CD4-positive, alpha-beta T cell treated with Interleukin-17A for 1 hour (primary cell): Measurements from ENCODE around the gene QPRT.
A peak's percentile ranks its signal among the peaks of the same experiment; 100 is the strongest.
"Not testable (repeated sequence)": the region's sequence is repeated elsewhere in the genome, so short reads cannot be mapped to it uniquely, and the experiment has no call there.

Source experiments
- DNase-seq: peaks from one replicate; pipeline ENCODE4 v3.0.0-alpha.2; 2020

Gene QPRT

DNA sequence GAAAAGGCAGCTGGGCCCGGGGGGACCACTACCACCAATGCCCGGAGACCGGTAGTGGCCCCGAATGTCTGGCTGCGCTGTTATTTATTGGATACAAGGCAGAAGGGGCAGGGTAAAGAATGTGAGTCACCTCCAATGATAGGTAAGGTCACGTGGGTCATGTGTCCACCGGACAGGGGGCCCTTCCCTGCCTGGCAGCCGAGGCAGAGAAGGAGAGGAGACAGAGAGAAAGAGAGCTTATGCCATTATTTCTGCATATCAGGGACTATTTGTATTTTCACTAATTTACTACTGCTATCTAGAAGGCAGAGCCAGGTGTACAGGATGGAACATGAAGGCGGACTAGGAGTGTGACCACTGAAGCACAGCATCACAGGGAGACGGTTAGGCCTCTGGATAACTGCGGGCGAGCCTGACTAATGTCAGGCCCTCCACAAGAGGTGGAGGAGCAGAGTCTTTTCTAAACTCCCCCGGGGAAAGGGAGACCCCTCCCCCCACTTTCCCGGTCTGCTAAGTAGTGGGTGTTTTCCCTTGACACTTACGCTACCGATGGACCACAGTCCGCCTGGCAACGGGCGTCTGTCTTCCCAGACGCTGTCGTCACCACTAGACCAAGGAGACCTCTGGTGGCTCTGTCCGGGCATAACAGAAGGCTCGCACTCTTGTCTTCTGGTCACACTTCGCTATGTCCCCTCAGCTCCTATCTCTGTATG is 42.3 kb downstream of the QPRT start:
- DNase-seq = peak; percentile 64

DNA sequence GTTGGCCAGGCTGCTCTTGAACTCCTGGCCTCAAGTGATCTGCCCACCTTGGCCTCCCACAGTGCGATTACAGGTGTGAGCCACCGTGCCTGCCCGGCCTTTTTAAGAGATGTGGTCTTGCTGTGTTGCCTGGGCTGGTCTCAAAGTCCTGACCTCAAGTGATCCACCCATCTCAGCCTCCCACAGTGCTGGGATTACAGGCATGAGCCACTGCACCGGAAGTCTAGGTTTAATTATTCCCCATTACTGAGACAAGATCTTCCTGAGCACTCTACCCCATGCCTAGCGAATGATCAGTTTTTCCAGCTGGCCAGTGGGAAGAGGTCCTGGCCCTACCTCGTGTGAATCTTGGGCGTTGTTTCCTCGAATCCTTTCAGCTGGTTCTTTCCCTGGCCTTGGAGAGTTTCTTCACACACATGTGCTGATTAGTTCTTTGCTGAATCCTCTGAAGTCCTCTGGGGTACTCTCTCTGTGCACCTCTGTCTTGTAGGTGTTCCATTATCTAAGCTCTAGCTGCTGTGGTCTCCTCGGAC is 47.9 kb downstream of the QPRT start:
- no peak for DNase-seq

DNA sequence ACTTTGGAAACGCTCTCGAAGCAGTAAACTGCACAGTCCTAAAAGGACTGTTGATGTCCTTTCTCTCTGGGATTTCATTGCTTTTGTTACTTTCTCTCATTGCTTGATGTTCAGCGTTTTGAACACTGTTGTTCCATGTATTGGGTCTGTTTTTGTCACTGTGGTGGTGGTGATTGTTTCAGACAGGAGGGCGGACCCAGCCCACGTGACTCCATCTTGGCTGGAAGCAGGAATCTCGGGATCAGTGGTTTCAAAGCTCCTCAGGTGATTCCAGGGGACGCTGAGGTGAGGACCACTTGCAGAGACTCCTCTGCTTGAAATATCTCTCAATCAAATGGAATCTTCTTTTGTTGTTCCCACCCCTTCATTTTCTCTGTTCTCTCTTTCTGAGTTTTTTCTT is 48.5 kb downstream of the QPRT start:
- no peak for DNase-seq

DNA sequence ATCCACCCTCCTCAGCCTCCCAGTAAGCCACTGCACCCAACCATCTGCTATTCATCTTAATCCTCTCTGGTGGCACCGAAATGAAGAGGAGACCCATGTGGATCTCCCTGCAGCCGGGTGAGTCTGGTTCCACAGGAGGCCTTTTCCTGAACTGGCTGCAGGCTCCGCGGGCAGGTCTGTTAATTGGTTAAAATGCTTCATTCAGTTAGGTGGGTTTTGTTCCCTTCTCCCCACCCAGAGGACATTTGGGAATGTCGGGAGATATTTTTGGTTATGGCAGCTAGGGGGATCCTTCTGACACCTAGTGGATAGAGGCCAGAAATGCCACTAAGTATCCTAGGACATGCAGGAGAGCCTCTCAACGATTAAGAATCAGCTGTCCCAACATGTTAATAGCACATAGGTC is 50.1 kb downstream of the QPRT start:
- DNase-seq = peak; percentile 33

DNA sequence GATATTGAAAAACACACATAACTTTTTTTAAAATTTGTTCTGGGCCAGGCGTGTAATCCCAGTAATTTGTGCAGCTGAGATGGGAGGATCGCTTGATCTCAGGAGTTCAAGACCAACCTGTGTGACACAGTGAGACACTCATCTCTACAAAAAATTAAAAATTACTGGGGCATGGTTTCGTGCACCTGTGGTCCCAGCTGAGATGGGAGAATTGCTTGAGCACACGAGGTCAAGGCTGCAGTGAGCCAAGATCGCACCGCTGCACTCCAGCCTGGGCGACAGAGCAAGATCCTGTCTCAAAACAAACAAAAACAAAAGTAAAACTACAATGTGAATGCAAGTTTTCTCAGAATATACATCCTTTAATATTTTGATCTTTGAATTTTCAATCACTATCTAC is 51.7 kb downstream of the QPRT start:
- no peak for DNase-seq

DNA sequence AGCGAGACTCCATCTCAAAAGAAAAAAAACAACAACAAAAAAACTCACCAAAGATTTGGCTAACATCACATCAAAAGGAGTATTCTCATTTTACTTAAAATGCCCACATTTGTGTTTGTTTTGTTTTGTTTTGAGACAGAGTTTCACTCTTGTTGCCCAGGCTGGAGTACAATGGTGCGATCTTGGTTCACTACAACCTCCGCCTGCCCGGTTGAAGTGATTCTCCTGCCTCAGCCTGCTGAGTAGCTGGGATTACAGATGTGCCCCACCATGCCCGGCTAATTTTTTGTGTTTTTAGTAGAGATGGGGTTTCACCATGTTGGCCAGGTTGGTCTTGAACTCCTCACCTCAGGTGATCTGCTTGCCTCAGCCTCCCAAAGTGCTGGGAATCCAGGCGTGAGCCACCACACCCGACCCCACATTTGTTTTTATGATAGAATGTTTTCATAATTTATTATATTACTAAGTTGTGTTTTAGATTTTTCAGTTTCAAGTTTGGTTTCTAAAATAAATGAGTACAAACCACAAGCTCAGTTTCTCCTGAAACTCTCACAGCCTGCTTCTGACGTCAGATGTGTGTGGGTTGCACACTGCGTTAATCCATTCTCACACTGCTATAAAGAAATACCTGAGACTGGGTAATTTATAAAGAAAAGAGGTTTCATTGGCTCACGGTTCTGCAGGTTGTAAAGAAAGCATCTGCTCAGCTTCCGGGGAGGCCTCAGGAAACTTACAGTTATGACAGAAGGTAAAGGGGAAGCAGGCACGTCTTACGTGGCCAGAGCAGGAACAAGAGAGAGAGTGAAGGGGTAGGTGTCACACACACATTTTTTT is 53.0 kb downstream of the QPRT start:
- peak; percentile 44 for DNase-seq

DNA sequence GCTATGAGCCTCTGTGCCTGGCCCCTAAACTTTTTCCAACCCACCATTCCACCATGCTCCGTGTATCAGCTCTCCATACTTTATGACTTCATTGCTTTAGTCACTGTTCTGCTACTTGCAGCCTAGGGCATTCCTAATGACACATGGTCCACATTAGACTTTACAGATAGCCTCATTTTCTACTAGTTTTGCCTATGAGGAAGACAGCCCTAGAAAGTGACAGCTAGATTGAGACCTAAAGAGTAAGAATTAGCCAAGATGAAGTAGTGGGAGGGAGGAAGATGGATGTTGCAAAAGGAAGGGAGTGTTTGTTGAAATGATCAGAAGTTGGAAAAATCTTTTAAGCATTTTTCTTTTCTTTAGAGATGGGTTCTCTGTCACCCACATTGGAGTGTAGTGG is 55.8 kb downstream of the QPRT start:
- no peak for DNase-seq

DNA sequence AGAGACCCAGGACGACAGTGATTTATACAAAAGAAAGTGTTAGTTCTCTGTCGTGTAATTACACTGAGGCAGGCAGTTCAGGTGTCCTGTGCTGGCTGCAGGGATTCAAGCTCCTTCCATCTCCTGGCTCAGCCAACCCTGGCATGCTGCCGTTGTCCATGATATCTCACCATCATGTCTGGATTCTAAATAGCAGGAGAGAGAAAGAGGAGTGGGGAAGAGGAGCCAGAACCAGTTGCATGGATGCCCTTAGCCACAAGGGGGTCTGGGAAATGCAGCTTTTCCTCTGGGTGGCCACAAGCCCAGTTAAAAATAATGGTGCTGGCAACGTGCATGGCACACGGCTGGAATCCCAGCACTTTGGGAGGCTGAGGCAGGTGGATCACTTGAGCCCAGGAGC is 57.1 kb downstream of the QPRT start:
- DNase-seq = no peak

DNA sequence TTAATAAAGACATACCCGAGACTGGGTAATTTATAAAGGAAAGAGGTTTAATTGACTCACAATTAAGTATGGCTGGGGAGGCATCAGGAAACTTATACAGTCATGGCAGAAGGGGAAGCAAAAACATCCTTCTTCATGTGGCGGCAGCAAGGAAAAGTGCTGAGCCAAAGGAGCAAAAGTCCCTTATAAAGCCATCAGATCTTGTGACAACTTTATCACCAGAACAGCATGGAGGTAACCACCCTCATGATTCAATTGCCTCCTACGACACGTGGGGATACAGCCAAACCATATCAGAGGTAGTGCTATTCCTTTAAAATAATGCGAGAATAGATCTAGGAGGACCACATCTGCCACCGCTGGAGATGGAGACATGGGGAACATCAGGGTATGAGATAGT is 57.8 kb downstream of the QPRT start:
- DNase-seq = no peak

DNA sequence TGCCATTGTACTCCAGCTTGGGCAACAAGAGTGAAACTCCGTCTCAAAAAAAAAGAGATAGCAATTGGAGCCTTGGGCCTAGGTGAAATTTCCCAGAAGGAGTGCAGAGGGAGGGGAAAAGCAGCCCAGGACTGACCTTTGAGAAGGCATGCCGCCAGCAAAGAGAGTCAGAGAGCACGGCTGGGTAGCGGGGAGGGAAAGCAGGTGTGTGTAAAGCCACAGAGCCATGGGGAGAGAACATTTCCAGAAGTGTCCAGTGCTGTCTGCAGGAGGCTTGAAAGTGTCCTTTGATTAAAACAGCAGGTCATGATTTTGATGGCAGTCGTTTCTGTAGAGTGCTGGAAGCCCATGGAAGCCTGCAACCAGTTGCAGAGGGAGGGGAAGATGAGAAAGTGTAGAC is 58.7 kb downstream of the QPRT start:
- DNase-seq = no peak

DNA sequence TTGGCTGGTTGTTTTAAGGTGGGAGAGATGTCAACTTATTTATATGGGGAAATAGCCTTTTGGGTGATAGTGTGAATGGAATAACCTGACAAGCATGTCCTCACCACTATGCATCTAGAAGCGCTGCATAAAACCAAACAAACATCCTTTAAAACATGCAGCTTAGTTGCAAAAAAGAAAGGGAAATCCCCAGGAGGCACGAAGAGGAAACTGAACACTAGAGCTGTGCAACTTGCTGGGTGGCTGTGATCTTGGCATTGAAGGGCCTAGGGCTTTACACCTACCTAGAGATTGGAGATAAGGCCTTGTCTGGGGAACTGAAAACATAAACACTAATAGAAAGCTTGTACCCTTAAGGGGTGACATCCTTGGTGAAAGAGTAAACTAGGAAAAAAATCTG is 59.5 kb downstream of the QPRT start:
- peak; percentile 89 for DNase-seq

DNA sequence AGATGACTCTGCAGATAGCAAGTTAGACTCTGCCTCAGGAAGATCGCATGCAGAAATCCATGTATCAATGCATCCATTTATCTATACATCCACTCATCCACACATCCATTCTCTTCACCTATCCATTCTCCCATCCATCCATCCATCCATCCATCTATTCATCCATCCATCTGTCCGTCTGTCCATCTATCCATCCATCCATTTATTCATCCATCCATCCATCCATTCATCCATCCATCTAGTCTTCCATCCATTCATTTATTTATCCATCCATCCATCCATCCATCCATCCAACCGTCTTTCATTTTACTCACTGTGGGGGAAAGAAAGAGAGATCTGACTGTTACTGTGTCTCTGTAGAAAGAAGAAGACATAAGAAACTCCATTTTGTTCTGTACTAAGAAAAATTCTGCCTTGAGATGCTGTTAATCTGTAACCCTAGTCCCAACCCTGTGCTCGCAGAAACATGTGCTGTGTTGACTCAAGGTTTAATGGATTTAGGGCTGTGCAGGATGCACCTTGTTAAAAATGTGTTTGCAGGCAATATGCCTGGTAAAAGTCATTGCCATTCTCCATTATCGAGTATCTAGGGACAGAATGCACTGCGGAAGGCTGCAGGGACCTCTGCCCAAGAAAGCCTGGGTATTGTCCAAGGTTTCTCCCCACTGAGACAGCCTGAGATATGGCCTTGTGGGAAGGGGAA is 61.1 kb downstream of the QPRT start:
- not testable (repeated sequence) for DNase-seq

DNA sequence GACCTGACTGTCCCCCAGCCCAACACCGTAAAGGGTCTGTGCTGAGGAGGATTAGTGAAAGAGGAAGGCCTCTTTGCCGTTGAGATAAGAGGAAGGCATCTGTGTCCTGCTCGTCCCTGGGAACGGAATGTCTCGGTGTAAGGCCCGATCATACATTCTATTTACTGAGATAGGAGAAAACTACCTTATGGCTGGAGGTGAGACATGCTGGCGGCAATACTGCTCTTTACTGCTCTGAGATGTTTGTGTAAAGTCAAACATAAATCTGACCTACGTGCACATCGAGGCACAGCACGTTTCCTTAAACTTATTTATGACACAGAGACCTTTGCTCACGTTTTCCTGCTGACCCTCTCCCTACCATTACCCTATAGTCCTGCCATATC is 61.6 kb downstream of the QPRT start:
- DNase-seq = not testable (repeated sequence)

DNA sequence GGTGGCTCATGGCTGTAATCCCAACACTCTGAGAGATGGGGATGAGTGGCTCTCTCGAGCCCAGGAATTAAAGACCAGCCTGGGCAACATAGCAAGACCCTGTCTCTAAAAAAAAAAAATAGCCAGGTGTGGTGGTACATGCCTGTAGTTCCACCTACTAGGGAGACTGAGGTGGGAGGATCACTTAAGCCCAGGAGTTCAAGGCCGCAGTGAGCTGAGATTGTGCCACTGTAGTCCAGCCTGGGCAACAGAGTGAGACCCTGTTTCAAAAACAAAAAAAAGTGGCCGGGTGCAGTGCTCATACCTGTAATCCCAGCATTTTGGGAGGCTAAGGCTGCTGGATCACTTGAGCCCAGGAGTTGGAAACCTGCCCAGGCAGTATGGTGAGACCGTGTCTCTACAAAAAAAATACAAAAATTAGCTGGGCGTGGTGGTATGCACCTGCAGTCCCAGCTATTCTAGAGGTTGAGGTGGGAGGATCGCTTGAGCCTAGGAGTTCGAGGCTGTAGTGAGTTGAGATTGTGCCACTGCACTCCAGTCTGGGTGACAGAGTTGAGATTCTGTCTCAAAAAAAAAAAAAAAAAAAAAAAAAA is 63.8 kb downstream of the QPRT start:
- DNase-seq = no peak

DNA sequence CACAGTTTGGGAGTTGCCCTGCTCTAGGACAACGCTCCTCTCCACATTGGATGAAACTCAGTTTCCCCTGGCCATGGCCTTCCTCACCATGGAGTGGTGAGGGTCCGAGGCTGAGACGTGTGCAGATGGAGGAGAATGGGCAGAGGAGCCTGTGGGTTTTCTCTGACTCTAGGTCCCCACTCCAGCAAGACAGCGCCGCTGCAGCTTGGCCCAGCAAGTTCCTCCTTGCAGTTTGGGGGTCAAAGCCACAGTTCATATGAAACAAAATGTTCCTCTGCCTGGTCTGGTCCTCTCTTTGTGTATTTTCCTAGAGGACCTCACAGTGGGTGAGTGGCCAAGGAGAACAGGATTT is 64.5 kb downstream of the QPRT start:
- no peak for DNase-seq

DNA sequence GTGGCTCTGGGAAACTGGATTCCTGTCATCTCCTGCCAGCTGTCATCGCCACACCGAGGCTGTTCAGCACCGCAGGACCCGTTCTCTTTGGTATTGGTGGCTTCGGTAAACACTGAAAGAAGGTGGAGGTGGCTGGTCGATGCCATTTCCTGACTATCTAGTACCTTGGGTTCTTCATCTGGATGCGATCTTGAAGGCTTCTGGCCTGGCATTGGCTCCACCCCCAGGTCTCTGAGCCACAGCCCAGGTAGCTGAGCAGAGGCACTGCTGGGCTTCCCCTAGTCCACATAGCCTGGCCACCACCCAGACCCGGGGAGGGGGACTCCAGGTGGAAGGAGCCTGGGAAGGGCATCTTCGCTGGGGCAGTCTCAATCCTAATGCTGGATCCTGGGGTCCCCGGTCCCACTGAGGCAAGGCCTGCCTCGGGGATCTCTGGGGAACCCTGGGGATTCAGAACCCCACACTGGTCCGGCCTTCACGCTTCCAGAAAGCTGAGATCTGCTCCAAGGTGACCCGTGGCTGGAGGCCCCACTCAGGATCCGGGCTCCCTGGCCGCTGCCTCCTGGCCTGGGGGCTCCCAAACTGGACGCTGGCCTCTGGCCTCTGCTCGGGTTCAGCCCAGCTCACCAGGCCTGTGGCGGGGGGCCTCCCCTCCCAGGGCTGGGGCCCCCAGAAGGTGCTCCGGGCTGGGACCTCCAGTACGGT is 65.0 kb downstream of the QPRT start:
- peak; percentile 80 for DNase-seq

DNA sequence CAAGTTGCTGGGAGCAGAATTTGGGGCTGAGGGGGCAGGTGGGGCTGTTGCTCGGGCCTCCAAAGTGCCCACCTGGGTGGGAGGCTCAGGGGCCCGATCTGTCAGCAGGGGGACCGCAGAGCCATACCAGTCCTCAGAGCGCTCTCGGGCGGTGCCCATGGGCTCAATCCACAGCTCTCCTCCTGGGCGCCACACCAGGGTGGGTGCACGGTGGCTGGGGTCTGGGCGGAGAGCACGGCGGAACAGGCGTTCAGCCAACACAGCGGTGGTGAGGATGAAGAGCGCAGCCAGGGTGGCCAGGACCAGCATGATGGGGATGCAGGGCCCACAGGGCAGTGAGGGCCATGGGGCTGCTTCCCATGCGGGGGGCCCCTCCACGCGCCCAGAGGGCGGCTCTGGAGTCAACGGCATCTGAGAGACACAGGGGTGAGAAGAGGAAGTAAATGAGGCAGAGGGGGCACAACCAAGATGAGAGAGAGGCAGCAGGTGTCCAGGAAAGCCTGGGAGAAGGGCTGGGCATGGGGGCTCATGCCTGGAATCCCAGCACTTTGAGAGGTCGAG is 65.6 kb downstream of the QPRT start:
- peak; percentile 30 for DNase-seq

DNA sequence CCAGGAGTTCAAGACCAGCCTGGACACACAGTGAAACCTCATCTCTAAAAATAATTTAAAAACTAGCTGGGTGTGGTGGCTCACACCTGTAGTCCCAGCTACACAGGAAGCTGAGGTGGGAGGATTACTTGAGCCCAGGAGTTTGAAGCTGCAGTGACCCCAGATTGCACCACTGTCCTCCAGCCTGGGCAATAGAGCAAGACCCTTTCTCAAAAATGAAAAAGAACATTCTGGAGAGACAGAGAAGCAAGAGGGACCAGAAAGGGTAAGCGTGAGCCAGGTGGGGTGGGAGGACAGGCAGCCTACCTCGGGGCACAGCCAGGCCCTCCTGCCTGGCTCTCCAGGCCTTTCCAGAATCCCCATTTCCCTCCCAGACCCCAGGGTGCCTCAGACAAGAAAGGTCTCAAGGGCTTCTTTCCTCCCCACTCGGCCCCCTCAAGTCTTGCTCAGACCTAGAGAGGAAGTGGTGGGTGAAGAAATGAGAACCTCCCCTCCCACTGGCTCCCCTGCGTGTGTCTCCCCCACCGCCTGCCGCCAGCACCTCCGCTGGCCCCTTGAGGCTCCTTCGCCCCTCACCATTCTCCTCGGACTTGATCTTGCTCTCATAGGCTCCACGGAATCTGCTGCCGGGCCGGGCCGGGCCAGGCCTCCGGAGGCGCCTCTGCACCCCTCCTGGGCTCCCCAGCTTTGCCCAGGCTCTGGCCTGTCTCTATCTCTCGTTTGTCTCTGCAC is 66.3 kb downstream of the QPRT start:
- DNase-seq = peak; percentile 75

DNA sequence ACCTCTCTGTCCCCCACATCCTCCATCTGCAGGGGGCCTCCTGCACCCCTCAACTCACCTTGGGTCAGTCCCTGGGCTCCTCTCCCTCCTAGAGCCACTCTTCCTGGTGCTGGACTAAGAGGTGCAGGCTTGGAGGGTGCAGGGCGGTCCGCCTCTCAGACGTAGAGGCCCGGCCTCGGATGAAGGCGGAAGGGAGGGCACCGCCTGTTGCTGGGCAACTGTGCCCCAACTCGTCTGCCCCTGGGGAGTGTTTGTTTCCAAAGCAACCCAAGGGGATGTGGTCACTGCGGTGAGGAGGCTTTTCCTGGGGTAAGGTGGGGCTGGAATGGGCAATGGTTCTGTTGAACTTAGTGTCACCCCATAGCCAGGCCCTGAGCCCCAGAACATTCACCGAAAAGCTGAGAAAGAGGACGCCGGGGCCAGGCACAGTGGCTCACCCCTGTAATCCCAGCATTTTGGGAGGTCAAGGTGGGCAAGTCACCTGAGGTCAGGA is 66.9 kb downstream of the QPRT start, which contains the start of gene C16orf54:
TSS of gene C16orf54 (minus strand) at position 138 of the 493 bp plus-strand sequence. CDS start 1,039 bp downstream, outside the sequence.
- peak; percentile 98 for DNase-seq

DNA sequence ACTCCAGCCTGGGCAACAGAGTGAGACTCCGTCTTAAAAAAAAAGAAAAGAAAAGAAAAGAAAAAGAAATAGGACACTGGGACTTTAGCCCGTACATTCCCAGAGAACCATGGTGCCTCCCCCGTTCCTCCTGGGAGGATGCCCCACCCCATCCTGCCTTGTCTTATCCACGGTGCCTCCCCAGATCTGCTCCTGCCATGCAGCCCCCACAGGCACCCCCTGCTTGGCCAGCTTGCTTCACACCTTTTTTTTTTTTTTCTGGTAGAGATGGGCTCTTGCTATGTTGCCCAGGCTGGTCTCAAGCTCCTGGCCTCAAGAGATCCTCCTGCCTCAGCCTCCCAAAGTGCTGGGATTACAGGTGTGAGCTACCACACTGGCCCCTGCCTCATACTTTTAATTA is 67.5 kb downstream of the QPRT start:
- DNase-seq = peak; percentile 47
